HepG2 (cell line): ENCODE data around the gene NTMT1. TPM values are rescaled to one million over a fixed set of nuclear protein-coding genes. Genes with fewer than 3 reads are reported as not detected.

Source experiments
- ATAC-seq: fragments of 200-7000 bp; cut with Tn5 transposase; 3 replicates; pipeline ENCODE4 v1.9.1; 2020; ENCODE audit warnings: mild to moderate bottlenecking, moderate library complexity
- BruUV-seq: library from RNA; stranded (reverse); fragments of 400-500 nt; replicated peaks from 2 replicates; lab custom pipeline; 2021; lab: Mats Ljungman, UMichigan
- CTCF ChIA-PET: fragments of 300-600 bp; formaldehyde crosslinking; extraction: SDS; loops from one replicate; lab custom pipeline; 2021; ENCODE audit warnings: low total read pairs, inconsistent platforms, low intra/inter-chr PET ratio; lab: Yijun Ruan, JAX
- POLR2A ChIA-PET: fragments of 350-600 bp; sonication (Branson Sonifier 250); formaldehyde crosslinking; loops from one replicate; lab custom pipeline; 2020; ENCODE audit warnings: antibody characterized with exemption, inconsistent platforms; lab: Yijun Ruan, JAX
- DNase-seq: peaks from one replicate; pipeline ENCODE4 v3.0.0-alpha.2; 2015; ENCODE audit warnings: low spot score
- FAIRE-seq: peaks from 3 replicates; lab custom pipeline; 2011; peaks lifted over from hg19 to GRCh38; lab: Jason Lieb, UNC
- H2AFZ ChIP-seq: one replicate; pipeline ENCODE4 v1.6.1; 2011; ENCODE audit warnings: low read length, inconsistent platforms
- H3K27ac ChIP-seq: fragments of 300-600 bp; 3 replicates; pipeline ENCODE4 v1.8.0; 2011; ENCODE audit warnings: mixed run types, mild to moderate bottlenecking, mixed read lengths, low read length, inconsistent platforms; ENCODE audit not compliant: insufficient read depth; ENCODE audit errors: extremely low read length
- H3K27me3 ChIP-seq, 2 experiments: fragments of 200-600 bp in 1 of 2; 2 replicates in 1 of 2; 3 replicates in 1 of 2; pipeline versions ENCODE4 v1.6.0 to v1.8.0; 2011; ENCODE audit warnings: low read length in 2 of 2, mild to moderate bottlenecking in 2 of 2, moderate library complexity in 2 of 2, inconsistent platforms in 1 of 2; ENCODE audit not compliant: insufficient read depth in 2 of 2, control insufficient read depth in 1 of 2
- H3K36me3 ChIP-seq, 2 experiments: fragments of 200-600 bp in 1 of 2; replicated peaks in 1 of 2; 2 replicates in 1 of 2; 3 replicates in 1 of 2; pipeline versions ENCODE4 v1.5.1 to v1.8.0; 2011; ENCODE audit warnings: low read length in 2 of 2, inconsistent platforms in 1 of 2; ENCODE audit not compliant: insufficient read depth in 2 of 2, control insufficient read depth in 1 of 2
- H3K4me1 ChIP-seq: 2 replicates; pipeline ENCODE4 v1.5.1; 2012; ENCODE audit warnings: low read length, inconsistent platforms; ENCODE audit not compliant: insufficient read depth
- H3K4me2 ChIP-seq: 2 replicates; pipeline ENCODE4 v1.6.0; 2011; ENCODE audit warnings: low read depth, low read length, inconsistent platforms
- H3K4me3 ChIP-seq, 3 experiments: fragments of 200-600 bp in 1 of 3; sonication (generic), shearing (Covaris generic) in 1 of 3; replicated peaks in 1 of 3; 2 replicates each; pipeline ENCODE4 v1.5.1; 2011 to 2016; ENCODE audit warnings: low read length in 3 of 3, inconsistent platforms in 2 of 3, low read depth in 2 of 3, mild to moderate bottlenecking in 2 of 3, control low read depth in 1 of 3, mixed read lengths in 1 of 3; ENCODE audit not compliant: insufficient read depth in 1 of 3
- H3K79me2 ChIP-seq: one replicate; pipeline ENCODE4 v1.6.1; 2011; ENCODE audit warnings: low read length, inconsistent platforms; ENCODE audit not compliant: insufficient read depth
- H3K9ac ChIP-seq: 2 replicates; pipeline ENCODE4 v1.6.0; 2011; ENCODE audit warnings: mild to moderate bottlenecking, low read depth, low read length, inconsistent platforms; ENCODE audit not compliant: insufficient read depth
- H3K9me3 ChIP-seq: 2 replicates; pipeline ENCODE4 v1.5.1; 2012; ENCODE audit warnings: mild to moderate bottlenecking, low read length
- H4K20me1 ChIP-seq: 2 replicates; pipeline ENCODE4 v1.6.0; 2011; ENCODE audit warnings: inconsistent platforms, mild to moderate bottlenecking, low read length, moderate library complexity; ENCODE audit not compliant: insufficient read depth
- BCL6 ChIP-seq: IDR thresholded peaks from 2 replicates; pipeline ENCODE4 v1.6.1; 2016; ENCODE audit warnings: missing genetic modification reagents, missing compliant biosample characterization
- CTCF ChIP-seq: sonication (generic); formaldehyde crosslinking; IDR thresholded peaks from 2 replicates; pipeline ENCODE4 v1.5.0; 2020; ENCODE audit warnings: mild to moderate bottlenecking, missing genetic modification reagents, moderate library complexity
- DNMT1 ChIP-seq: sonication (generic); formaldehyde crosslinking; IDR thresholded peaks from 2 replicates; pipeline ENCODE4 v1.5.1; 2020; ENCODE audit warnings: mild to moderate bottlenecking, missing genetic modification reagents
- HMGXB4 ChIP-seq, 2 experiments: sonication (generic) in 1 of 2; formaldehyde crosslinking in 1 of 2; IDR thresholded peaks; 2 replicates each; pipeline versions ENCODE4 v1.4.0 to v1.6.1; 2018 to 2020; ENCODE audit warnings: missing genetic modification reagents in 2 of 2, borderline replicate concordance in 1 of 2, low read depth in 1 of 2, mild to moderate bottlenecking in 1 of 2, missing biosample characterization in 1 of 2
- PRDM15 ChIP-seq: sonication (generic); formaldehyde crosslinking; IDR thresholded peaks from 2 replicates; pipeline ENCODE4 v1.4.0; 2020; ENCODE audit warnings: missing genetic modification reagents
- ZFP37 ChIP-seq: sonication (generic); formaldehyde crosslinking; IDR thresholded peaks from 2 replicates; pipeline ENCODE4 v1.4.0; 2020; ENCODE audit warnings: missing genetic modification reagents, borderline replicate concordance
- ZNF569 ChIP-seq: sonication (generic); formaldehyde crosslinking; IDR thresholded peaks from 2 replicates; pipeline ENCODE4 v1.5.0; 2020; ENCODE audit warnings: mild to moderate bottlenecking, missing genetic modification reagents, moderate library complexity, borderline replicate concordance
- WGBS: methylation state at CpG from one replicate; pipeline ENCODE4 v1.1.6; 2017; ENCODE audit warnings: low lambda C conversion rate; 5-methylcytosine and 5-hydroxymethylcytosine counted together
- in situ Hi-C: cut with HindIII; loops from 2 replicates; pipeline ENCODE4 v1.10.0; 2017; ENCODE audit warnings: low pct_unique_long_range_greater_than_20kb; ENCODE audit not compliant: extremely low pct_ligation_motif_present
- intact Hi-C: fragments of 100-400 bp; cut with micrococcal nuclease; formaldehyde crosslinking; loops from one replicate; pipeline ENCODE4 v1.10.0; 2022; ENCODE audit not compliant: unreplicated experiment
- polyA plus RNA-seq, 8 experiments: library from polyadenylated mRNA; depleted of rRNA in 3 of 8; stranded (reverse) in 7 of 8; unstranded in 1 of 8; fragments of >200 nt; fragmentation: Illumina TruSeq in 4 of 8; extraction: Trizol in 4 of 8; gene quantifications; 2 replicates each; pipeline versions ENCODE4 v1.2.1 to v1.2.3, GENCODE V29; 2011 to 2016; ENCODE audit warnings: low read depth in 4 of 8, missing spikeins in 1 of 8, mixed read lengths in 1 of 8; ENCODE audit not compliant: insufficient read depth in 1 of 8
- total RNA-seq, 5 experiments: library from RNA; depleted of rRNA; stranded (reverse); fragments of >200 nt; fragmentation: Illumina TruSeq; extraction: Trizol; gene quantifications; 2 replicates each; pipeline ENCODE4 v1.2.3, GENCODE V29; 2016; ENCODE audit warnings: low read depth in 1 of 5

NTMT1 gene
- total and polyA plus RNA-seq, 2 of the 13 experiments (the other 11 are each of a cell fraction or from before 2014, with no cell fraction given), result 49.1 to 53.8 TPM

- peak; percentile 81 for TF ChIP-seq CTCF
- peak; percentile 25 to 71; a peak in 2 of 4 replicates for TF ChIP-seq HMGXB4 (CRISPR knock-in tag; IDR thresholded peaks at IDR 0.05; ENCODE audit: borderline replicate concordance in 1 of 2, low read depth in 1 of 2)
- TF ChIP-seq, all 625 proteins: peak for 97
These were observed 15.3 kb upstream of the NTMT1 start (continued) for GRCh38 chr9:129610473-129611306.

GRCh38 chr9:129611307-129611800, 14.6 kb upstream of the NTMT1 start:
- H3K79me2 ChIP-seq, result peaks cover 3% of the 10 kb centered on the region
- intact Hi-C loops (no loop called here), in situ Hi-C loops (loop anchor here (10.0 kb wide), 3 partner anchors 117 to 437 kb away; partner anchors contain the start of gene IER5L)
- peaks cover 55% of the 10 kb centered on the region for H3K4me1 ChIP-seq
- ATAC-seq (no peak), DNase-seq (no peak), FAIRE-seq (no peak)
- H4K20me1 ChIP-seq, result no peaks in the 10 kb centered on the region
- no peaks in the 10 kb centered on the region for H3K27me3 ChIP-seq
- H3K9me3 ChIP-seq, result no peaks in the 10 kb centered on the region
- H3K36me3 ChIP-seq, result no peaks in the 10 kb centered on the region; a peak in 1 of 5 replicates
- ChIA-PET POLR2A (interaction anchor here (0.9 to 1.5 kb wide), 7 partner anchors 13 to 471 kb away, joined by 3 to 4 read pairs (median 3); partner anchors contain the start of genes IER5L and NTMT1), CTCF (interaction anchor here (0.9 to 2.9 kb wide), 7 partner anchors 41 to 480 kb away, joined by 3 to 13 read pairs (median 4); no protein-coding TSS in a partner anchor)
- H3K4me2 ChIP-seq, result peak overlapping the region; percentile 97
- 76% methylated on average over 3 of the region's 12 CpGs for WGBS
- peak overlapping the region in 1 of 3 experiments; percentile 5; a peak in 1 of 6 replicates for H3K4me3 ChIP-seq
- no peak overlapping the region for H3K9ac ChIP-seq
- H3K27ac ChIP-seq, result no peak overlapping the region
- BruUV-seq, result no TSS peak
- no peak overlapping the region for H2AFZ ChIP-seq
- TF ChIP-seq BCL6 (CRISPR knock-in tag) (no peak), PRDM15 (no peak), ZFP37 (CRISPR knock-in tag) (no peak), ZNF569 (CRISPR knock-in tag) (no peak), DNMT1 (0 out of 2 replicates have a peak, but pooled peaks have one; percentile 18)
